HepG2 (cell line): ENCODE data around the gene PROCR. TPM values are rescaled to one million over a fixed set of nuclear protein-coding genes. Genes with fewer than 3 reads are reported as not detected.

Source experiments
- ATAC-seq: fragments of 200-7000 bp; cut with Tn5 transposase; 3 replicates; pipeline ENCODE4 v1.9.1; 2020; ENCODE audit warnings: mild to moderate bottlenecking, moderate library complexity
- BruUV-seq: library from RNA; stranded (reverse); fragments of 400-500 nt; replicated peaks from 2 replicates; lab custom pipeline; 2021; lab: Mats Ljungman, UMichigan
- CTCF ChIA-PET: fragments of 300-600 bp; formaldehyde crosslinking; extraction: SDS; loops from one replicate; lab custom pipeline; 2021; ENCODE audit warnings: low total read pairs, inconsistent platforms, low intra/inter-chr PET ratio; lab: Yijun Ruan, JAX
- POLR2A ChIA-PET: fragments of 350-600 bp; sonication (Branson Sonifier 250); formaldehyde crosslinking; loops from one replicate; lab custom pipeline; 2020; ENCODE audit warnings: antibody characterized with exemption, inconsistent platforms; lab: Yijun Ruan, JAX
- DNase-seq: peaks from one replicate; pipeline ENCODE4 v3.0.0-alpha.2; 2015; ENCODE audit warnings: low spot score
- FAIRE-seq: peaks from 3 replicates; lab custom pipeline; 2011; peaks lifted over from hg19 to GRCh38; lab: Jason Lieb, UNC
- H2AFZ ChIP-seq: one replicate; pipeline ENCODE4 v1.6.1; 2011; ENCODE audit warnings: low read length, inconsistent platforms
- H3K27ac ChIP-seq: fragments of 300-600 bp; 3 replicates; pipeline ENCODE4 v1.8.0; 2011; ENCODE audit warnings: mixed run types, mild to moderate bottlenecking, mixed read lengths, low read length, inconsistent platforms; ENCODE audit not compliant: insufficient read depth; ENCODE audit errors: extremely low read length
- H3K27me3 ChIP-seq, 2 experiments: fragments of 200-600 bp in 1 of 2; 2 replicates in 1 of 2; 3 replicates in 1 of 2; pipeline versions ENCODE4 v1.6.0 to v1.8.0; 2011; ENCODE audit warnings: low read length in 2 of 2, mild to moderate bottlenecking in 2 of 2, moderate library complexity in 2 of 2, inconsistent platforms in 1 of 2; ENCODE audit not compliant: insufficient read depth in 2 of 2, control insufficient read depth in 1 of 2
- H3K36me3 ChIP-seq, 2 experiments: fragments of 200-600 bp in 1 of 2; replicated peaks in 1 of 2; 2 replicates in 1 of 2; 3 replicates in 1 of 2; pipeline versions ENCODE4 v1.5.1 to v1.8.0; 2011; ENCODE audit warnings: low read length in 2 of 2, inconsistent platforms in 1 of 2; ENCODE audit not compliant: insufficient read depth in 2 of 2, control insufficient read depth in 1 of 2
- H3K4me1 ChIP-seq: 2 replicates; pipeline ENCODE4 v1.5.1; 2012; ENCODE audit warnings: low read length, inconsistent platforms; ENCODE audit not compliant: insufficient read depth
- H3K4me2 ChIP-seq: 2 replicates; pipeline ENCODE4 v1.6.0; 2011; ENCODE audit warnings: low read depth, low read length, inconsistent platforms
- H3K4me3 ChIP-seq, 3 experiments: fragments of 200-600 bp in 1 of 3; sonication (generic), shearing (Covaris generic) in 1 of 3; replicated peaks in 1 of 3; 2 replicates each; pipeline ENCODE4 v1.5.1; 2011 to 2016; ENCODE audit warnings: low read length in 3 of 3, inconsistent platforms in 2 of 3, low read depth in 2 of 3, mild to moderate bottlenecking in 2 of 3, control low read depth in 1 of 3, mixed read lengths in 1 of 3; ENCODE audit not compliant: insufficient read depth in 1 of 3
- H3K79me2 ChIP-seq: one replicate; pipeline ENCODE4 v1.6.1; 2011; ENCODE audit warnings: low read length, inconsistent platforms; ENCODE audit not compliant: insufficient read depth
- H3K9ac ChIP-seq: 2 replicates; pipeline ENCODE4 v1.6.0; 2011; ENCODE audit warnings: mild to moderate bottlenecking, low read depth, low read length, inconsistent platforms; ENCODE audit not compliant: insufficient read depth
- H3K9me3 ChIP-seq: 2 replicates; pipeline ENCODE4 v1.5.1; 2012; ENCODE audit warnings: mild to moderate bottlenecking, low read length
- H4K20me1 ChIP-seq: 2 replicates; pipeline ENCODE4 v1.6.0; 2011; ENCODE audit warnings: inconsistent platforms, mild to moderate bottlenecking, low read length, moderate library complexity; ENCODE audit not compliant: insufficient read depth
- CCAR2 ChIP-seq: fragments of 200-400 bp; formaldehyde crosslinking; optimal IDR thresholded peaks from 2 replicates; pipeline ENCODE3; 2018; ENCODE audit warnings: low read depth, mild to moderate bottlenecking, low read length, moderate library complexity
- CEBPB ChIP-seq: IDR thresholded peaks from 2 replicates; pipeline ENCODE4 v1.6.1; 2011; ENCODE audit warnings: low read depth, low read length, improper control_type of control experiment, borderline replicate concordance
- GZF1 ChIP-seq: sonication (generic); formaldehyde crosslinking; IDR thresholded peaks from 2 replicates; pipeline ENCODE4 v1.5.1; 2020; ENCODE audit warnings: mild to moderate bottlenecking, missing genetic modification reagents
- HBP1 ChIP-seq: IDR thresholded peaks from 2 replicates; pipeline ENCODE4 v1.6.1; 2016; ENCODE audit warnings: low read depth, control low read depth
- HNRNPL ChIP-seq: fragments of 200-400 bp; formaldehyde crosslinking; IDR thresholded peaks from 2 replicates; pipeline ENCODE4 v1.6.1; 2017; ENCODE audit warnings: mild to moderate bottlenecking, low read depth, low read length
- HOXA7 ChIP-seq: sonication (generic); formaldehyde crosslinking; IDR thresholded peaks from 2 replicates; pipeline ENCODE4 v1.8.1; 2022; ENCODE audit warnings: mild to moderate bottlenecking, missing genetic modification reagents, moderate library complexity
- PAF1 ChIP-seq: IDR thresholded peaks from 2 replicates; pipeline ENCODE4 v1.6.1; 2016; ENCODE audit warnings: missing genetic modification reagents, missing compliant biosample characterization
- ZFP1 ChIP-seq: IDR thresholded peaks from 2 replicates; pipeline ENCODE4 v1.6.1; 2016
- ZNF276 ChIP-seq: sonication (generic); formaldehyde crosslinking; IDR thresholded peaks from 2 replicates; pipeline ENCODE4 v1.4.0; 2020; ENCODE audit warnings: mild to moderate bottlenecking, low read depth, missing genetic modification reagents
- WGBS: methylation state at CpG from one replicate; pipeline ENCODE4 v1.1.6; 2017; ENCODE audit warnings: low lambda C conversion rate; 5-methylcytosine and 5-hydroxymethylcytosine counted together
- in situ Hi-C: cut with HindIII; loops from 2 replicates; pipeline ENCODE4 v1.10.0; 2017; ENCODE audit warnings: low pct_unique_long_range_greater_than_20kb; ENCODE audit not compliant: extremely low pct_ligation_motif_present
- intact Hi-C: fragments of 100-400 bp; cut with micrococcal nuclease; formaldehyde crosslinking; loops from one replicate; pipeline ENCODE4 v1.10.0; 2022; ENCODE audit not compliant: unreplicated experiment
- polyA plus RNA-seq, 8 experiments: library from polyadenylated mRNA; depleted of rRNA in 3 of 8; stranded (reverse) in 7 of 8; unstranded in 1 of 8; fragments of >200 nt; fragmentation: Illumina TruSeq in 4 of 8; extraction: Trizol in 4 of 8; gene quantifications; 2 replicates each; pipeline versions ENCODE4 v1.2.1 to v1.2.3, GENCODE V29; 2011 to 2016; ENCODE audit warnings: low read depth in 4 of 8, missing spikeins in 1 of 8, mixed read lengths in 1 of 8; ENCODE audit not compliant: insufficient read depth in 1 of 8
- total RNA-seq, 5 experiments: library from RNA; depleted of rRNA; stranded (reverse); fragments of >200 nt; fragmentation: Illumina TruSeq; extraction: Trizol; gene quantifications; 2 replicates each; pipeline ENCODE4 v1.2.3, GENCODE V29; 2016; ENCODE audit warnings: low read depth in 1 of 5

Gene PROCR
- total and polyA plus RNA-seq, 2 of the 13 experiments (the other 11 are each of a cell fraction or from before 2014, with no cell fraction given), result 1.4 to 1.7 TPM

GRCh38 chr20:35216541-35216940 is 44.7 kb downstream of the PROCR start (continued):
- no peak for TF ChIP-seq HBP1 (CRISPR knock-in tag)
- TF ChIP-seq, all 625 proteins: peak for 0

- H2AFZ ChIP-seq, result no peak overlapping the region
- ChIA-PET CTCF (no interaction called here), POLR2A (no interaction called here)
- no peaks in the 10 kb centered on the region for H3K9me3 ChIP-seq
- intact Hi-C loops, result no loop called here
- H3K4me3 ChIP-seq, result no peak overlapping the region
- FAIRE-seq (no peak), DNase-seq (no peak), ATAC-seq (no peak)
- TF ChIP-seq CEBPB (0 out of 2 replicates have a peak, but pooled peaks have one; percentile 33), PAF1 (CRISPR knock-in tag) (no peak)
- H3K27me3 ChIP-seq, result peaks cover 12 to 37% of the 10 kb centered on the region in 2 experiments
- H3K36me3 ChIP-seq, result no peaks in the 10 kb centered on the region
- no peak overlapping the region for H3K4me2 ChIP-seq
- H3K27ac ChIP-seq, result no peak overlapping the region
- no TSS peak for BruUV-seq
- 65% methylated on average over 5 of the region's 5 CpGs for whole genome bisulfite sequencing
- H3K4me1 ChIP-seq, result peaks cover 11% of the 10 kb centered on the region
- in situ Hi-C loops, result no loop called here
- peaks cover 2% of the 10 kb centered on the region; the same call in 1 of the 2 replicates for H4K20me1 ChIP-seq
- H3K9ac ChIP-seq, result no peak overlapping the region
- H3K79me2 ChIP-seq, result no peaks in the 10 kb centered on the region
Measured at GRCh38 chr20:35223941-35224340, 52.1 kb downstream of the PROCR start.

GRCh38 chr20:35224536-35224935 is 52.7 kb downstream of the PROCR start:
- in situ Hi-C loops (no loop called here), intact Hi-C loops (no loop called here)
- no peak for ATAC-seq
- H3K27ac ChIP-seq, result no peak overlapping the region
- 29% methylated on average over 5 of the region's 5 CpGs for WGBS
- H3K27me3 ChIP-seq, result peaks cover 12 to 38% of the 10 kb centered on the region in 2 experiments
- peaks cover 2% of the 10 kb centered on the region; the same call in 1 of the 2 replicates for H4K20me1 ChIP-seq
- no peak for TF ChIP-seq HOXA7 (CRISPR knock-in tag)
- no peak for TF ChIP-seq CCAR2
- no peak for TF ChIP-seq ZFP1 (CRISPR knock-in tag)
- no peak for TF ChIP-seq HNRNPL
- peak; percentile 82; the same call in 1 of the 2 replicates for TF ChIP-seq GZF1 (CRISPR knock-in tag)
- no peak for TF ChIP-seq ZNF276 (CRISPR knock-in tag)
- H3K9ac ChIP-seq, result no peak overlapping the region
- H3K79me2 ChIP-seq, result no peaks in the 10 kb centered on the region
- no peaks in the 10 kb centered on the region for H3K9me3 ChIP-seq
- ChIA-PET POLR2A (no interaction called here), CTCF (no interaction called here)
- DNase-seq, result no peak
- H3K36me3 ChIP-seq, result no peaks in the 10 kb centered on the region
- H3K4me3 ChIP-seq, result no peak overlapping the region
- H2AFZ ChIP-seq, result no peak overlapping the region
- peaks cover 11% of the 10 kb centered on the region for H3K4me1 ChIP-seq
- no TSS peak for BruUV-seq
- FAIRE-seq, result no peak
- no peak overlapping the region for H3K4me2 ChIP-seq
